ENCODE results near the gene SLC22A7. TPM values are rescaled to one million over a fixed set of nuclear protein-coding genes. Genes with fewer than 3 reads are reported as not detected.
A peak's percentile ranks its signal among the peaks of the same experiment; 100 is the strongest.

Gene SLC22A7
- total RNA-seq, 1 experiment from 2014 or later, result not detected

GRCh38 chr6:43285832-43286231 is 12.2 kb upstream of the SLC22A7 start:
- no peaks in the 10 kb centered on the region for H3K23me2 ChIP-seq (ENCODE audit: insufficient read length, low read depth, low read length, poor library complexity, severe bottlenecking)
- H3K4me3 Mint-ChIP-seq, result no peak overlapping the region
- no peak overlapping the region for H4K91ac ChIP-seq (ENCODE audit: insufficient read length, low read depth, low read length)
- no peaks in the 10 kb centered on the region for H3K9me3 Mint-ChIP-seq
- no peak overlapping the region for H2BK20ac ChIP-seq (ENCODE audit: low read depth, low read length, poor library complexity, severe bottlenecking)
- H3K23ac ChIP-seq (ENCODE audit: insufficient read length, low read depth, low read length), result no peak overlapping the region
- no peak overlapping the region for H2AFZ ChIP-seq (ENCODE audit: low read length)
- no peak overlapping the region for H2BK120ac ChIP-seq (ENCODE audit: low read depth, low read length, poor library complexity, severe bottlenecking)
- H3K4me1 ChIP-seq (ENCODE audit: insufficient read depth, low read length), result no peaks in the 10 kb centered on the region
- H2BK5ac ChIP-seq (ENCODE audit: insufficient read length, low read length), result no peak overlapping the region
- no peak overlapping the region for H3K9ac ChIP-seq (ENCODE audit: extremely low read depth, insufficient read length, low read length)
- H3T11ph ChIP-seq (ENCODE audit: low read length), result no peak overlapping the region
- H3K14ac ChIP-seq (ENCODE audit: insufficient read depth, low read length), result no peak overlapping the region
- H3K27me3 ChIP-seq (ENCODE audit: insufficient read depth, low read length), result no peaks in the 10 kb centered on the region
- H2BK15ac ChIP-seq (ENCODE audit: low read depth, low read length), result no peak overlapping the region
- no peaks in the 10 kb centered on the region for H3K36me3 Mint-ChIP-seq (ENCODE audit: insufficient read depth in 1 of 3, low read depth in 3 of 3)
- peaks cover 6% of the 10 kb centered on the region for H3K27me3 Mint-ChIP-seq (ENCODE audit: low read depth)
- DNase-seq, result no peak
- peaks cover 10 to 23% of the 10 kb centered on the region in 2 experiments for H3K4me1 Mint-ChIP-seq
- no peak overlapping the region for H3K4ac ChIP-seq (ENCODE audit: low read depth, low read length)
- H2BK12ac ChIP-seq (ENCODE audit: insufficient read length, low read depth, low read length), result no peak overlapping the region
- H3K4me2 ChIP-seq (ENCODE audit: insufficient read depth, insufficient read length, low read length), result no peak overlapping the region
- no peak overlapping the region for H2AK5ac ChIP-seq (ENCODE audit: insufficient read length, low read length)
- WGBS (ENCODE audit: extremely low coverage, insufficient read length, low lambda C conversion rate), result no CpG with 5 or more reads among the region's 5 CpGs
- no peak overlapping the region for H3K27ac ChIP-seq (ENCODE audit: insufficient read length, low read depth, low read length)
- H4K8ac ChIP-seq (replicated peaks; ENCODE audit: insufficient read length, low read depth, low read length), result no peak overlapping the region
- no peaks in the 10 kb centered on the region for H4K20me1 ChIP-seq (ENCODE audit: control insufficient read depth, insufficient read depth, insufficient read length)
- no peak overlapping the region for H3K18ac ChIP-seq (ENCODE audit: insufficient read length, low read depth, low read length)
- peak overlapping the region in 1 of 3 experiments; percentile 67; a peak in 1 of 7 replicates for H3K27ac Mint-ChIP-seq
- H3K79me2 ChIP-seq (ENCODE audit: insufficient read depth, low read length), result no peaks in the 10 kb centered on the region
- no peak overlapping the region for H3K56ac ChIP-seq (ENCODE audit: insufficient read length, low read depth, low read length)
- no peaks in the 10 kb centered on the region for H3K79me1 ChIP-seq (ENCODE audit: insufficient read depth, low read depth, low read length, poor library complexity, severe bottlenecking)
- TF ChIP-seq, protein P1, sequence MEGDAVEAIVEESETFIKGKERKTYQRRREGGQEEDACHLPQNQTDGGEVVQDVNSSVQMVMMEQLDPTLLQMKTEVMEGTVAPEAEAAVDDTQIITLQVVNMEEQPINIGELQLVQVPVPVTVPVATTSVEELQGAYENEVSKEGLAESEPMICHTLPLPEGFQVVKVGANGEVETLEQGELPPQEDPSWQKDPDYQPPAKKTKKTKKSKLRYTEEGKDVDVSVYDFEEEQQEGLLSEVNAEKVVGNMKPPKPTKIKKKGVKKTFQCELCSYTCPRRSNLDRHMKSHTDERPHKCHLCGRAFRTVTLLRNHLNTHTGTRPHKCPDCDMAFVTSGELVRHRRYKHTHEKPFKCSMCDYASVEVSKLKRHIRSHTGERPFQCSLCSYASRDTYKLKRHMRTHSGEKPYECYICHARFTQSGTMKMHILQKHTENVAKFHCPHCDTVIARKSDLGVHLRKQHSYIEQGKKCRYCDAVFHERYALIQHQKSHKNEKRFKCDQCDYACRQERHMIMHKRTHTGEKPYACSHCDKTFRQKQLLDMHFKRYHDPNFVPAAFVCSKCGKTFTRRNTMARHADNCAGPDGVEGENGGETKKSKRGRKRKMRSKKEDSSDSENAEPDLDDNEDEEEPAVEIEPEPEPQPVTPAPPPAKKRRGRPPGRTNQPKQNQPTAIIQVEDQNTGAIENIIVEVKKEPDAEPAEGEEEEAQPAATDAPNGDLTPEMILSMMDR (conservative IDR thresholded peaks at IDR 0.05), result no peak
- no peak overlapping the region for H4K5ac ChIP-seq (ENCODE audit: insufficient read length, low read depth, low read length)
- H3K9me3 ChIP-seq (ENCODE audit: control insufficient read depth, low read depth, low read length), result no peaks in the 10 kb centered on the region

Measured in H9 (cell line).